ENCODE results near the gene STAG1. TPM values are rescaled to one million over a fixed set of nuclear protein-coding genes. Genes with fewer than 3 reads are reported as not detected.

Gene STAG1
- polyA plus RNA-seq, 1 of the 3 experiments (the other 2 are of a cell fraction), result 5.5 TPM

GRCh38 chr3:136428167-136428566 is 324.0 kb downstream of the STAG1 start:
- peak; percentile 48; the same call in 1 of the 2 replicates for TF ChIP-seq GATA2 (CRISPR knock-in tag; IDR thresholded peaks at IDR 0.05)
- no peak for TF ChIP-seq RFX5 (IDR thresholded peaks at IDR 0.05; ENCODE audit: low read length)
- H2AFZ ChIP-seq (ENCODE audit: low read depth), result no peak overlapping the region
- no peak overlapping the region for H3K4me3 ChIP-seq (ENCODE audit: low read depth in 2 of 2, low read length in 1 of 2)
- H3K27ac ChIP-seq (ENCODE audit: low read depth in 2 of 2, low read length in 1 of 2), result no peak overlapping the region
- peaks cover 9% of the 10 kb centered on the region for H3F3A ChIP-seq (replicated peaks; ENCODE audit: insufficient read depth)
- peaks cover 0 to 20% of the 10 kb centered on the region in 2 experiments for H3K36me3 ChIP-seq (replicated peaks in 1 of 2; ENCODE audit: control insufficient read depth in 1 of 2, insufficient read depth in 2 of 2, low read length in 1 of 2)
- WGBS (ENCODE audit: low lambda C conversion rate), result 87% methylated on average over 2 of the region's 2 CpGs
- DNase-seq, result peak; percentile 18
- no peaks in the 10 kb centered on the region for H3K4me1 ChIP-seq (ENCODE audit: control insufficient read depth in 1 of 2, insufficient read depth in 2 of 2, low read depth in 1 of 2, low read length in 1 of 2)
- H3K79me2 ChIP-seq (ENCODE audit: insufficient read depth), result no peaks in the 10 kb centered on the region
- ChIA-PET POLR2A (no interaction called here), CTCF (interaction anchor here (0.8 kb wide), 1 partner anchor 324 kb away, joined by 3 read pairs; the partner anchor contains the start of gene STAG1)
- H4K20me1 ChIP-seq (ENCODE audit: insufficient read depth), result no peaks in the 10 kb centered on the region
- H3K4me2 ChIP-seq, result no peak overlapping the region
- no peaks in the 10 kb centered on the region for H3K9me2 ChIP-seq
- H3K9ac ChIP-seq, result no peak overlapping the region
- H3K9me3 ChIP-seq, result no peaks in the 10 kb centered on the region
- no peaks in the 10 kb centered on the region for H3K27me3 ChIP-seq (ENCODE audit: insufficient read depth)

- H3K9me3 ChIP-seq, result no peaks in the 10 kb centered on the region
- H3F3A ChIP-seq (replicated peaks; ENCODE audit: insufficient read depth), result peaks cover 9% of the 10 kb centered on the region
- POLR2A ChIA-PET, result no interaction called here
- H3K9me2 ChIP-seq, result no peaks in the 10 kb centered on the region
- H2AFZ ChIP-seq (ENCODE audit: low read depth), result no peak overlapping the region
- no peaks in the 10 kb centered on the region for H3K79me2 ChIP-seq (ENCODE audit: insufficient read depth)
- no peak overlapping the region for H3K4me2 ChIP-seq
- no peaks in the 10 kb centered on the region for H4K20me1 ChIP-seq (ENCODE audit: insufficient read depth)
- H3K27ac ChIP-seq (ENCODE audit: low read depth in 2 of 2, low read length in 1 of 2), result no peak overlapping the region
- no peak for DNase-seq
- no peak overlapping the region for H3K9ac ChIP-seq
- H3K36me3 ChIP-seq (replicated peaks in 1 of 2; ENCODE audit: control insufficient read depth in 1 of 2, insufficient read depth in 2 of 2, low read length in 1 of 2), result peaks cover 0 to 24% of the 10 kb centered on the region in 2 experiments
- CTCF ChIA-PET, result interaction anchor here (0.8 to 1.0 kb wide), 2 partner anchors 325 to 587 kb away, joined by 3 read pairs; partner anchors contain the start of gene STAG1
- no peaks in the 10 kb centered on the region for H3K27me3 ChIP-seq (ENCODE audit: insufficient read depth)
- no peak overlapping the region for H3K4me3 ChIP-seq (ENCODE audit: low read depth in 2 of 2, low read length in 1 of 2)
- H3K4me1 ChIP-seq (ENCODE audit: control insufficient read depth in 1 of 2, insufficient read depth in 2 of 2, low read depth in 1 of 2, low read length in 1 of 2), result no peaks in the 10 kb centered on the region
- TF ChIP-seq EP300 (IDR thresholded peaks at IDR 0.05; ENCODE audit: borderline replicate concordance in 1 of 2, low read depth in 1 of 2, low read length in 1 of 2) (no peak), RCOR1 (IDR thresholded peaks at IDR 0.05; ENCODE audit: low read length) (no peak), FOSL2 (IDR thresholded peaks at IDR 0.05; ENCODE audit: borderline replicate concordance, low read depth) (no peak), NFIC (IDR thresholded peaks at IDR 0.05; ENCODE audit: borderline replicate concordance) (no peak), TAF1 (IDR thresholded peaks at IDR 0.05; ENCODE audit: borderline replicate concordance, low read depth, low read length) (no peak), EZH2phosphoT487 (IDR thresholded peaks at IDR 0.05; ENCODE audit: borderline replicate concordance, low read depth) (no peak)
Observed at GRCh38 chr3:136427236-136427635, 324.9 kb downstream of the STAG1 start.

- TF ChIP-seq NFIC (IDR thresholded peaks at IDR 0.05; ENCODE audit: borderline replicate concordance) (no peak), JUND (IDR thresholded peaks at IDR 0.05) (no peak), MXI1 (IDR thresholded peaks at IDR 0.05; ENCODE audit: low read depth, low read length) (no peak), FOXJ3 (CRISPR knock-in tag; IDR thresholded peaks at IDR 0.05) (no peak), ELF1 (IDR thresholded peaks at IDR 0.05) (no peak), RXRA (IDR thresholded peaks at IDR 0.05; ENCODE audit: borderline replicate concordance, low read depth) (no peak), RAD21 (IDR thresholded peaks at IDR 0.05; ENCODE audit: low read length) (no peak), RFX5 (IDR thresholded peaks at IDR 0.05; ENCODE audit: low read length) (no peak), SIN3A (IDR thresholded peaks at IDR 0.05; ENCODE audit: borderline replicate concordance, low read depth, low read length) (no peak), MAX (IDR thresholded peaks at IDR 0.05; ENCODE audit: low read depth) (no peak), TAF1 (IDR thresholded peaks at IDR 0.05; ENCODE audit: borderline replicate concordance, low read depth, low read length) (no peak), FOSL2 (IDR thresholded peaks at IDR 0.05; ENCODE audit: borderline replicate concordance, low read depth) (no peak), TCF12 (IDR thresholded peaks at IDR 0.05) (no peak)
- H3K36me3 ChIP-seq (replicated peaks in 1 of 2; ENCODE audit: control insufficient read depth in 1 of 2, insufficient read depth in 2 of 2, low read length in 1 of 2), result peaks cover 0 to 33% of the 10 kb centered on the region in 2 experiments
- POLR2A ChIA-PET, result no interaction called here
- CTCF ChIA-PET, result no interaction called here
- DNase-seq, result no peak
- no peaks in the 10 kb centered on the region for H3K4me1 ChIP-seq (ENCODE audit: control insufficient read depth in 1 of 2, insufficient read depth in 2 of 2, low read depth in 1 of 2, low read length in 1 of 2)
- H3K4me2 ChIP-seq, result no peak overlapping the region
- no peak overlapping the region for H2AFZ ChIP-seq (ENCODE audit: low read depth)
- H3K9ac ChIP-seq, result no peak overlapping the region
- no peaks in the 10 kb centered on the region for H3K9me3 ChIP-seq
- H3K27me3 ChIP-seq (ENCODE audit: insufficient read depth), result no peaks in the 10 kb centered on the region
- no peaks in the 10 kb centered on the region for H3K79me2 ChIP-seq (ENCODE audit: insufficient read depth)
- no peaks in the 10 kb centered on the region for H3F3A ChIP-seq (replicated peaks; ENCODE audit: insufficient read depth)
- H4K20me1 ChIP-seq (ENCODE audit: insufficient read depth), result no peaks in the 10 kb centered on the region
- H3K4me3 ChIP-seq (ENCODE audit: low read depth in 2 of 2, low read length in 1 of 2), result no peak overlapping the region
- no peak overlapping the region for H3K27ac ChIP-seq (ENCODE audit: low read depth in 2 of 2, low read length in 1 of 2)
- H3K9me2 ChIP-seq, result no peaks in the 10 kb centered on the region
Observed at GRCh38 chr3:136414476-136414875, 337.7 kb downstream of the STAG1 start.
